Neural cell (in vitro differentiated cells): ENCODE measurements around the gene DOK6. TPM values are rescaled to one million over a fixed set of nuclear protein-coding genes. Genes with fewer than 3 reads are reported as not detected.

ENCODE experiments used
- H2AFZ ChIP-seq: fragments of 200-600, 300-800 bp; sonication (generic), shearing (Covaris generic); 2 replicates; pipeline ENCODE4 v1.6.0; 2014; ENCODE audit warnings: low read depth, mild to moderate bottlenecking, antibody characterized with exemption, low read length, moderate library complexity
- H3F3A ChIP-seq: fragments of 200-600 bp; shearing (Covaris generic); 2 replicates; pipeline ENCODE4 v1.6.1; 2016; ENCODE audit warnings: mild to moderate bottlenecking, moderate library complexity, mixed read lengths, antibody characterized with exemption, low read length; ENCODE audit not compliant: insufficient read depth, poor library complexity, severe bottlenecking
- H3K27ac ChIP-seq: fragments of 200-600, 300-800 bp; sonication (generic), shearing (Covaris generic); 2 replicates; pipeline ENCODE4 v1.5.1; 2014; ENCODE audit warnings: mild to moderate bottlenecking, low read length, moderate library complexity
- H3K27me3 ChIP-seq: fragments of 300-800, 200-600 bp; sonication (generic), shearing (Covaris generic); 2 replicates; pipeline ENCODE4 v1.6.0; 2014; ENCODE audit warnings: mild to moderate bottlenecking, low read depth, low read length, moderate library complexity; ENCODE audit not compliant: insufficient read depth
- H3K36me3 ChIP-seq: fragments of 300-800, 200-600 bp; sonication (generic), shearing (Covaris generic); 2 replicates; pipeline ENCODE4 v1.5.1; 2014; ENCODE audit warnings: mild to moderate bottlenecking, antibody characterized with exemption, low read length, moderate library complexity; ENCODE audit not compliant: insufficient read depth
- H3K4me2 ChIP-seq: fragments of 300-800, 200-600 bp; sonication (generic), shearing (Covaris generic); 2 replicates; pipeline ENCODE4 v1.6.0; 2014; ENCODE audit warnings: mild to moderate bottlenecking, low read length
- H3K4me3 ChIP-seq: fragments of 300-800, 200-600 bp; sonication (generic), shearing (Covaris generic); 2 replicates; pipeline ENCODE4 v1.5.1; 2014; ENCODE audit warnings: mild to moderate bottlenecking, low read length, moderate library complexity
- H3K79me2 ChIP-seq: fragments of 200-600 bp; shearing (Covaris generic); replicated peaks from 2 replicates; pipeline ENCODE4 v1.6.0; 2014; ENCODE audit warnings: mild to moderate bottlenecking, low read length, moderate library complexity; ENCODE audit not compliant: insufficient read depth
- H3K9ac ChIP-seq: fragments of 300-800, 200-600 bp; sonication (generic), shearing (Covaris generic); 2 replicates; pipeline ENCODE4 v1.6.1; 2016; ENCODE audit warnings: mild to moderate bottlenecking, low read length, mixed read lengths
- H3K9me2 ChIP-seq: fragments of 200-600 bp; shearing (Covaris generic); 2 replicates; pipeline ENCODE4 v1.6.1; 2016; ENCODE audit warnings: mild to moderate bottlenecking, low read length, mixed read lengths; ENCODE audit not compliant: insufficient read depth
- H3K9me3 ChIP-seq: fragments of 200-600, 300-800 bp; sonication (generic), shearing (Covaris generic); 2 replicates; pipeline ENCODE4 v1.6.1; 2016; ENCODE audit warnings: mild to moderate bottlenecking, mixed run types, low read length, moderate library complexity, mixed read lengths
- H4K20me1 ChIP-seq: fragments of 200-600 bp; shearing (Covaris generic); 2 replicates; pipeline ENCODE4 v1.6.1; 2016; ENCODE audit warnings: mild to moderate bottlenecking, mixed run types; ENCODE audit not compliant: insufficient read depth
- CTCF ChIP-seq: fragments of 450-650 bp; IDR thresholded peaks from 2 replicates; pipeline ENCODE4 v1.5.1; 2014; ENCODE audit warnings: antibody characterized with exemption, mild to moderate bottlenecking, moderate library complexity; ENCODE audit not compliant: poor library complexity, severe bottlenecking
- EP300 ChIP-seq: fragments of 450-650 bp; conservative IDR thresholded peaks from 2 replicates; pipeline ENCODE4 v1.6.1; 2014; ENCODE audit warnings: antibody characterized with exemption, mild to moderate bottlenecking, moderate library complexity; ENCODE audit not compliant: poor library complexity, severe bottlenecking
- EZH2 ChIP-seq: fragments of 200-600, 300-800 bp; shearing (Covaris generic), sonication (generic); IDR thresholded peaks from 2 replicates; pipeline ENCODE4 v1.6.1; 2014; ENCODE audit warnings: antibody characterized with exemption, low read length, borderline replicate concordance, mild to moderate bottlenecking; ENCODE audit not compliant: insufficient read depth, poor library complexity, severe bottlenecking
- MXI1 ChIP-seq: fragments of 450-650 bp; conservative IDR thresholded peaks from 2 replicates; pipeline ENCODE4 v1.6.1; 2014; ENCODE audit warnings: antibody characterized with exemption, mild to moderate bottlenecking; ENCODE audit not compliant: poor library complexity, severe bottlenecking
- POLR2AphosphoS5 ChIP-seq: IDR thresholded peaks from 2 replicates; pipeline ENCODE4 v1.6.1; 2012
- RAD21 ChIP-seq: fragments of 450-650 bp; conservative IDR thresholded peaks from 2 replicates; pipeline ENCODE4 v1.6.1; 2014; ENCODE audit warnings: antibody characterized with exemption, mild to moderate bottlenecking, moderate library complexity
- REST ChIP-seq: IDR thresholded peaks from 2 replicates; pipeline ENCODE4 v1.6.1; 2012; ENCODE audit warnings: borderline replicate concordance
- SMC3 ChIP-seq: fragments of 450-650 bp; conservative IDR thresholded peaks from 2 replicates; pipeline ENCODE4 v1.6.1; 2014; ENCODE audit warnings: antibody characterized with exemption, mild to moderate bottlenecking, moderate library complexity; ENCODE audit not compliant: poor library complexity
- TAF1 ChIP-seq: IDR thresholded peaks from 2 replicates; pipeline ENCODE4 v1.6.1; 2012; ENCODE audit warnings: low read depth
- polyA plus RNA-seq: library from polyadenylated mRNA; depleted of rRNA; stranded (reverse); fragments of >200 nt; gene quantifications from 2 replicates; pipeline ENCODE4 v1.2.3, GENCODE V29; 2014

The DOK6 gene
- polyA plus RNA-seq, 1 donor from 2014 or later: 9.7 TPM

- no peaks in the 10 kb centered on the region for H4K20me1 ChIP-seq
- H3K4me2 ChIP-seq: no peak overlapping the region
- no peak overlapping the region for H2AFZ ChIP-seq
- H3K36me3 ChIP-seq: no peaks in the 10 kb centered on the region
- H3K9me3 ChIP-seq: no peaks in the 10 kb centered on the region
- no peaks in the 10 kb centered on the region for H3F3A ChIP-seq
- H3K27me3 ChIP-seq: no peaks in the 10 kb centered on the region
- H3K9ac ChIP-seq: no peak overlapping the region
- no peak overlapping the region for H3K4me3 ChIP-seq
- H3K79me2 ChIP-seq: no peaks in the 10 kb centered on the region
- TF ChIP-seq POLR2AphosphoS5 (no peak), EP300 (no peak), MXI1 (no peak), SMC3 (no peak), CTCF (no peak), TAF1 (no peak), REST (no peak), EZH2 (no peak)
- no peak overlapping the region for H3K27ac ChIP-seq
- H3K9me2 ChIP-seq: no peaks in the 10 kb centered on the region
These were observed 376.6 kb downstream of the DOK6 start for GRCh38 chr18:69777248-69777647.

GRCh38 chr18:69778680-69779079 is 378.0 kb downstream of the DOK6 start:
- no peak overlapping the region for H2AFZ ChIP-seq
- H3K79me2 ChIP-seq: no peaks in the 10 kb centered on the region
- no peak overlapping the region for H3K27ac ChIP-seq
- no peaks in the 10 kb centered on the region for H4K20me1 ChIP-seq
- H3K4me2 ChIP-seq: no peak overlapping the region
- no peak overlapping the region for H3K9ac ChIP-seq
- H3K9me3 ChIP-seq: no peaks in the 10 kb centered on the region
- H3F3A ChIP-seq: no peaks in the 10 kb centered on the region
- no peaks in the 10 kb centered on the region for H3K36me3 ChIP-seq
- TF ChIP-seq CTCF: no peak
- no peak for TF ChIP-seq POLR2AphosphoS5
- no peak for TF ChIP-seq EP300
- TF ChIP-seq TAF1: no peak
- TF ChIP-seq REST: no peak
- TF ChIP-seq MXI1: no peak
- TF ChIP-seq RAD21: no peak
- no peak for TF ChIP-seq SMC3
- no peak for TF ChIP-seq EZH2
- no peak overlapping the region for H3K4me3 ChIP-seq
- no peaks in the 10 kb centered on the region for H3K27me3 ChIP-seq
- H3K9me2 ChIP-seq: no peaks in the 10 kb centered on the region
